H9 (cell line): Measurements from ENCODE around the gene CCT7. TPM values are rescaled to one million over a fixed set of nuclear protein-coding genes. Genes with fewer than 3 reads are reported as not detected.

Experiments used
- DNase-seq: peaks from one replicate; pipeline ENCODE4 v3.0.0-alpha.2; 2017
- H2AFZ ChIP-seq: one replicate; pipeline ENCODE4 v1.6.1; 2013; ENCODE audit warnings: mild to moderate bottlenecking, low read length, control low read depth, moderate library complexity
- H2AK5ac ChIP-seq: 2 replicates; pipeline ENCODE4 v1.6.1; 2013; ENCODE audit warnings: low read length, control low read depth, mixed read lengths; ENCODE audit not compliant: insufficient read length
- H2BK120ac ChIP-seq: one replicate; pipeline ENCODE4 v1.6.1; 2013; ENCODE audit warnings: low read depth, mild to moderate bottlenecking, low read length, control low read depth, inconsistent platforms; ENCODE audit not compliant: poor library complexity, severe bottlenecking
- H2BK12ac ChIP-seq: 2 replicates; pipeline ENCODE4 v1.6.1; 2013; ENCODE audit warnings: low read length, control low read depth, mixed read lengths, low read depth; ENCODE audit not compliant: insufficient read length
- H2BK15ac ChIP-seq: 2 replicates; pipeline ENCODE4 v1.6.1; 2013; ENCODE audit warnings: low read depth, low read length, control low read depth
- H2BK20ac ChIP-seq: one replicate; pipeline ENCODE4 v1.6.1; 2013; ENCODE audit warnings: low read depth, mild to moderate bottlenecking, low read length, control low read depth, inconsistent platforms; ENCODE audit not compliant: poor library complexity, severe bottlenecking
- H2BK5ac ChIP-seq: 2 replicates; pipeline ENCODE4 v1.6.1; 2013; ENCODE audit warnings: low read length, control low read depth, mixed read lengths; ENCODE audit not compliant: insufficient read length
- H3K14ac ChIP-seq: 2 replicates; pipeline ENCODE4 v1.6.1; 2013; ENCODE audit warnings: low read length, control low read depth; ENCODE audit not compliant: insufficient read depth
- H3K18ac ChIP-seq: 2 replicates; pipeline ENCODE4 v1.6.1; 2013; ENCODE audit warnings: low read depth, mild to moderate bottlenecking, mixed read lengths, low read length, control low read depth; ENCODE audit not compliant: insufficient read length
- H3K23ac ChIP-seq: 2 replicates; pipeline ENCODE4 v1.6.1; 2013; ENCODE audit warnings: low read length, control low read depth, mixed read lengths, low read depth; ENCODE audit not compliant: insufficient read length
- H3K23me2 ChIP-seq: 2 replicates; pipeline ENCODE4 v1.6.1; 2013; ENCODE audit warnings: low read depth, mild to moderate bottlenecking, mixed read lengths, low read length, control low read depth; ENCODE audit not compliant: insufficient read length, poor library complexity, severe bottlenecking
- H3K27ac ChIP-seq: 2 replicates; pipeline ENCODE4 v1.5.1; 2013; ENCODE audit warnings: low read length, control low read depth, mixed read lengths, low read depth; ENCODE audit not compliant: insufficient read length
- H3K27me3 ChIP-seq: 2 replicates; pipeline ENCODE4 v1.6.1; 2013; ENCODE audit warnings: low read length, control low read depth, inconsistent platforms; ENCODE audit not compliant: insufficient read depth
- H3K4ac ChIP-seq: 2 replicates; pipeline ENCODE4 v1.6.1; 2013; ENCODE audit warnings: low read depth, mild to moderate bottlenecking, control low read depth, inconsistent platforms, low read length, moderate library complexity
- H3K4me1 ChIP-seq: 2 replicates; pipeline ENCODE4 v1.6.1; 2013; ENCODE audit warnings: low read length, control low read depth, inconsistent platforms; ENCODE audit not compliant: insufficient read depth
- H3K4me2 ChIP-seq: 2 replicates; pipeline ENCODE4 v1.6.1; 2013; ENCODE audit warnings: low read length, control low read depth, mixed read lengths; ENCODE audit not compliant: insufficient read length, insufficient read depth
- H3K56ac ChIP-seq: 2 replicates; pipeline ENCODE4 v1.6.1; 2013; ENCODE audit warnings: low read depth, mild to moderate bottlenecking, mixed read lengths, low read length, control low read depth; ENCODE audit not compliant: insufficient read length
- H3K79me1 ChIP-seq: 2 replicates; pipeline ENCODE4 v1.6.1; 2013; ENCODE audit warnings: low read depth, mild to moderate bottlenecking, moderate library complexity, low read length, control low read depth, inconsistent platforms; ENCODE audit not compliant: insufficient read depth, poor library complexity, severe bottlenecking
- H3K79me2 ChIP-seq: 2 replicates; pipeline ENCODE4 v1.6.1; 2013; ENCODE audit warnings: low read length, control low read depth, inconsistent platforms; ENCODE audit not compliant: insufficient read depth
- H3K9ac ChIP-seq: 2 replicates; pipeline ENCODE4 v1.6.1; 2013; ENCODE audit warnings: low read length, control low read depth, mixed read lengths; ENCODE audit not compliant: insufficient read length; ENCODE audit errors: extremely low read depth
- H3K9me3 ChIP-seq: one replicate; pipeline ENCODE4 v1.6.1; 2013; ENCODE audit warnings: low read depth, low read length, inconsistent platforms; ENCODE audit not compliant: control insufficient read depth
- H3T11ph ChIP-seq: one replicate; pipeline ENCODE4 v1.6.1; 2013; ENCODE audit warnings: mild to moderate bottlenecking, low read length, control low read depth, inconsistent platforms
- H4K20me1 ChIP-seq: one replicate; pipeline ENCODE4 v1.6.1; 2013; ENCODE audit not compliant: control insufficient read depth, insufficient read length, insufficient read depth
- H4K5ac ChIP-seq: 2 replicates; pipeline ENCODE4 v1.6.1; 2013; ENCODE audit warnings: low read depth, mild to moderate bottlenecking, mixed read lengths, low read length, control low read depth; ENCODE audit not compliant: insufficient read length
- H4K8ac ChIP-seq: replicated peaks from 2 replicates; pipeline ENCODE4 v1.6.1; 2013; ENCODE audit warnings: low read length, control low read depth, mixed read lengths, low read depth; ENCODE audit not compliant: insufficient read length
- H4K91ac ChIP-seq: 2 replicates; pipeline ENCODE4 v1.6.1; 2013; ENCODE audit warnings: low read depth, mild to moderate bottlenecking, moderate library complexity, mixed read lengths, low read length, control low read depth; ENCODE audit not compliant: insufficient read length
- H3K27ac Mint-ChIP-seq, 3 experiments: 2 replicates in 2 of 3; 3 replicates in 1 of 3; pipeline ENCODE4 v1.8.0; 2020 to 2021; ENCODE audit warnings: mixed read lengths in 3 of 3, mild to moderate bottlenecking in 1 of 3, moderate library complexity in 1 of 3
- H3K27me3 Mint-ChIP-seq: 2 replicates; pipeline ENCODE4 v1.8.0; 2021; ENCODE audit warnings: low read depth, mild to moderate bottlenecking, moderate library complexity, mixed read lengths
- H3K36me3 Mint-ChIP-seq, 3 experiments: 2 replicates in 2 of 3; 3 replicates in 1 of 3; pipeline ENCODE4 v1.8.0; 2020 to 2021; ENCODE audit warnings: low read depth in 3 of 3, mixed read lengths in 3 of 3; ENCODE audit not compliant: insufficient read depth in 1 of 3
- H3K4me1 Mint-ChIP-seq, 2 experiments: 2 replicates each; pipeline ENCODE4 v1.8.0; 2020; ENCODE audit warnings: mixed read lengths in 2 of 2
- H3K4me3 Mint-ChIP-seq, 2 experiments: 2 replicates in 1 of 2; 3 replicates in 1 of 2; pipeline ENCODE4 v1.8.0; 2020 to 2021; ENCODE audit warnings: mild to moderate bottlenecking in 2 of 2, mixed read lengths in 2 of 2, moderate library complexity in 1 of 2
- H3K9me3 Mint-ChIP-seq, 2 experiments: 2 replicates in 1 of 2; 3 replicates in 1 of 2; pipeline ENCODE4 v1.8.0; 2020; ENCODE audit warnings: mild to moderate bottlenecking in 2 of 2, mixed read lengths in 2 of 2, moderate library complexity in 1 of 2
- total RNA-seq: library from RNA; stranded (reverse); gene quantifications from 2 replicates; pipeline ENCODE4 v1.2.1, GENCODE V29; 2021
- TF ChIP-seq, protein P1 (sequence below): fragments of 200-600 bp; sonication (generic); conservative IDR thresholded peaks from 3 replicates; pipeline ENCODE4 v1.8.0; 2021; ENCODE audit warnings: antibody characterized with exemption, mild to moderate bottlenecking

CCT7 gene
- total RNA-seq, 1 experiment from 2014 or later: 500 TPM

DNA sequence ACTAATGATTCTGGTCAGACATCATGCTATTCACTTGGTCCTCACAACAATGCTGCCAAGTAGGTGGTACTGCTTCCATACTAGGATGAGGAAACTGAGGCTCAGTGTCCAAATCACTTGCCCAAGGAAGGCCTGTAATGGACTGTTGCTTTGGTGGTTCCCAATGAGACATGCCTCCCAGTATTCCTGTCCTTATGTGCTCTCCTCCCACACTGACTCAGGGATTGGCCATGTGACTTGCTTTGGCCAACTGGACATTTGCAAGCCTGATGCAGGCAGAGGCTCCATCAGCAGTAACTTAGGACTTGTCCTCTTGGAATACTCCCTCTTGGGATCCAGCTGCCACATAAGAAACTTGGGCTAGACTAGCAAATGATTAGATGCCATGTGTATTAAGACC is 47.1 kb downstream of the CCT7 start:
- peaks cover 19 to 24% of the 10 kb centered on the region in 2 experiments for H3K4me1 Mint-ChIP-seq
- Histone ChIP-seq H3K9ac (no peak overlapping the region), H3K4ac (no peak overlapping the region), H3K27me3 (no peaks in the 10 kb centered on the region; the same call in 1 of the 2 replicates), H2BK120ac (no peak overlapping the region), H2BK15ac (no peak overlapping the region), H3K27ac (no peak overlapping the region), H3K14ac (no peak overlapping the region), H4K5ac (no peak overlapping the region), H2BK12ac (no peak overlapping the region), H2BK20ac (no peak overlapping the region), H3K79me1 (peaks cover 3% of the 10 kb centered on the region), H3K56ac (no peak overlapping the region), H3K79me2 (peaks cover 3% of the 10 kb centered on the region; the same call in 1 of the 2 replicates), H3K18ac (no peak overlapping the region), H2AFZ (no peak overlapping the region), H2BK5ac (no peak overlapping the region), H3T11ph (no peak overlapping the region), H3K4me2 (no peak overlapping the region), H3K9me3 (no peaks in the 10 kb centered on the region), H4K20me1 (peaks cover 2% of the 10 kb centered on the region), H3K23ac (no peak overlapping the region), H4K8ac (no peak overlapping the region), H4K91ac (no peak overlapping the region), H2AK5ac (no peak overlapping the region), H3K4me1 (peaks cover 3% of the 10 kb centered on the region; the same call in 1 of the 2 replicates), H3K23me2 (peaks cover 15% of the 10 kb centered on the region)
- no peak overlapping the region for H3K4me3 Mint-ChIP-seq
- H3K9me3 Mint-ChIP-seq: no peaks in the 10 kb centered on the region
- H3K27ac Mint-ChIP-seq: no peak overlapping the region
- TF ChIP-seq, protein P1, sequence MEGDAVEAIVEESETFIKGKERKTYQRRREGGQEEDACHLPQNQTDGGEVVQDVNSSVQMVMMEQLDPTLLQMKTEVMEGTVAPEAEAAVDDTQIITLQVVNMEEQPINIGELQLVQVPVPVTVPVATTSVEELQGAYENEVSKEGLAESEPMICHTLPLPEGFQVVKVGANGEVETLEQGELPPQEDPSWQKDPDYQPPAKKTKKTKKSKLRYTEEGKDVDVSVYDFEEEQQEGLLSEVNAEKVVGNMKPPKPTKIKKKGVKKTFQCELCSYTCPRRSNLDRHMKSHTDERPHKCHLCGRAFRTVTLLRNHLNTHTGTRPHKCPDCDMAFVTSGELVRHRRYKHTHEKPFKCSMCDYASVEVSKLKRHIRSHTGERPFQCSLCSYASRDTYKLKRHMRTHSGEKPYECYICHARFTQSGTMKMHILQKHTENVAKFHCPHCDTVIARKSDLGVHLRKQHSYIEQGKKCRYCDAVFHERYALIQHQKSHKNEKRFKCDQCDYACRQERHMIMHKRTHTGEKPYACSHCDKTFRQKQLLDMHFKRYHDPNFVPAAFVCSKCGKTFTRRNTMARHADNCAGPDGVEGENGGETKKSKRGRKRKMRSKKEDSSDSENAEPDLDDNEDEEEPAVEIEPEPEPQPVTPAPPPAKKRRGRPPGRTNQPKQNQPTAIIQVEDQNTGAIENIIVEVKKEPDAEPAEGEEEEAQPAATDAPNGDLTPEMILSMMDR: no peak
- H3K27me3 Mint-ChIP-seq: peaks cover 15% of the 10 kb centered on the region
- H3K36me3 Mint-ChIP-seq: peaks cover 0 to 4% (median 2%) of the 10 kb centered on the region in 3 experiments; a peak in 3 of 7 replicates
- DNase-seq: no peak
